ENCODE results near the gene WDR46.
"Not testable (repeated sequence)": the region's sequence is repeated elsewhere in the genome, so short reads cannot be mapped to it uniquely, and the experiment has no call there.

WDR46 gene

DNA sequence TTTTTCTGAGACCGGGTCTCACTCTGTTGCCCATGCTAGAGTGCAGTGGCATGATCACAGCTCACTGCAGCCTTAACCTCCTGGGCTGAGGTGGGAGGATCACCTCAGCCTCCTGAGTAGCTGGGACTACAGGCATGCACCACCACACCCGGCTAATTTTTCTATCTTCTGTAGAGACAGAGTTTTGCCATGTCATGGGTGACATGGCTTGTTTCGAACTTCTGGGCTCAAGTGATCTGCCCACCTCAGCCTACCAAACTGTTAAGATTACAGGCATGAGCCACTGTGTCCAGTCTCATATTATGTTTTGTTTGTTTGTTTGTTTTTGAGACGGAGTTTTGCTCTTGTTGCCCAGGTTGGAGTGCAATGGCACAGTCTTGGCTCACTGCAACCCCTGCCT lies 3.8 kb downstream of the WDR46 start:
- not testable (repeated sequence) for DNase-seq

DNA sequence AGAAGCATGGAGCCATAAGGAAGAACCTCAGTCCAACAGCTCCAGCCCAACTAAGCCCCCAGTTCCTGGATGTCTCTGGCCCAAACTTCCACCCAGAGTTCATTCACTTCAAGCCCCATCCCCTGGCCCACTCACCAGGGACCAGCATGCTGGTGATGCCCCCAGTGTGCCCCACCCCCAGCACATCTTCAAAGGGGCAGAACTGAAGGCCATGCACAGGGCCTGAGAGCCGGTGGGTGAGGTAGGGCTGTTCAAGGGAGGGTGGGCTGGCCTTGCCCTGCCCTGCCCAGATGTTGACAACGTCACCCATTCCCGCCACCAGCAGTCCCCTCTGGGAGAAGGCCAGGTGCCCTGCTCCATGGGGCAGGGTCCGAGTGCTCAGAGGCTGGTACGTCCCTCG lies 8.5 kb downstream of the WDR46 start:
- no peak for DNase-seq

DNA sequence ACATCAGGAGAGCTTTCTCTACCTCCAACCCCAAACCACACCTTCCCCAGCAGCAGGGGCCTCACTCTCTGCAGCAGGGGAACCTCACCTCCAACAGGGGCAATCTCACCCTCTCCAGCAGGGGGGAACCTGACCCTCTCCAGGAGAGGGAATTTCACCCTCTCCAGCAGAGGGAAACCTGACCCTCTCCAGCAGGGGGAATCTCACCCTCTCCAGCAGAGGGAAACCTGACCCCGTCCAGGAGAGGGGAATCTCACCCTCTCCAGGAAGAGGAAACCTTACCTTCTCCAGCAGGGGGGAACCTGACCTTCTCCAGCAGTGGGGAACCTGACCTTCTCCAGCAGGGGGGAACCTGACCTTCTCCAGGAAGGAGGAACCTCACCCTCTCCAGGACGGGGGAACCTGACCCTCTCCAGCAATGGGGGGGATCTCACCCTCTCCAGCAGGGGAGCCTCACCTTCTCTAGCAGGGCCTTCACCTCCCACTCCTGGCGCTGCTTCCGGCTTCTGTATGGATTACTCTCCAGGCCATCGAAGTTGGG lies 9.0 kb downstream of the WDR46 start:
- no peak for DNase-seq

DNA sequence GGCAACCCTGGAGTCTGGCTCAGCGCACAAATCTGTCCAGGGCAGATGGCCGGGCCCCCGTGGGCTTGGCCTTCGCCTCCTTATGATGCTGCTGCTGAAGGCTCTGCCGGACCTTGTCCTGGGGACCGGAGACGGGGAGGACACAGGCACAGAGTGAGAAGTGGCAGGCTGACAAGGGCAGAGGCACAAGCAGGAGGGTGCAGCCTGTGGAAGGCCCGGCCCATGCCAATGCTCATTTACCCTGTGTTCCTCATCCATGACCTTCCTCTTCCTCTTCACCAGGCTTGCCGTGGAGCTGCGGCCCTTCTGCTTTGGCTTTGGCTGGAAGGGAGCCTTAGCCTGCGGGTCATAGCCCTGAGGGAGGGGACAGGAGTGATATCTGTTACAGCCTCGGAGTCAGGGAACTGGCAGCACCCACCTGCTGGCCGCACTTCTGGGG lies 9.8 kb downstream of the WDR46 start:
- no peak for DNase-seq

DNA sequence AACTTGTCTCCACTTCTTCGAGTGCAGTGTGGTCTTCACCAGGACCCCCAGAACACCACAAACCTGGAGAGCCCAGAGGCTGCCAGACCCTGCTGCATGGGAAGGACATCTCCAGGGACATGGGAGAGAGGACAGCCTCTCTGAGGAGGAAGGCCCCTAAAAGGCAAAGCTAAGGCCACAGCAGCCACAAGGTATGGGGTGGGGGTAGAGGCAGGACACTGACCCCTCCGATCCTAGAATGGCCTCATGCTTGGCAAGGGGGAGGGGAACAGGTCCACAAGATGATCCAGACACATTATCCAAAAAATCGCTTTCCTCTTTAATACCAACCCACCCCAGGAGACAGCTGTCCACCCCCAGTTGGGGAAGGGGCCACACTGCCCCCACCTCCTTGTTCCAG lies 10.2 kb downstream of the WDR46 start:
- DNase-seq: no peak

DNA sequence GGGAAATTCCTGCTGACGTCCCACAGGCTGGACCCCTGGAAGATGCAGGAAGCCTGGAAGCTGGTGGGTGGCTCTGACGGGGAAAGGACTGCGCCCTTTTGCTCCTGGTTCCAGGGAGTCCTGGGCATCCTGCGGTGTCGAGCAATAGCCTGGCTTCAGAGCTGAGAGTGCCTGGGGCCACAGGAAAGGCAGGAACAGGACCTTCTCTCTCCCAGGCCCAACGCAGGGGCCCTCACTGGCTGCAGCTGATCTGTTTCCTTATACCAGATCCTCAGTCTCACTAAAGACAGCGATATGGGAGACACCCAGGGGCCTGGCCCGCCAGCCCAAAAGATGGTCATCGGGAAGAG lies 10.7 kb downstream of the WDR46 start:
- DNase-seq: no peak

DNA sequence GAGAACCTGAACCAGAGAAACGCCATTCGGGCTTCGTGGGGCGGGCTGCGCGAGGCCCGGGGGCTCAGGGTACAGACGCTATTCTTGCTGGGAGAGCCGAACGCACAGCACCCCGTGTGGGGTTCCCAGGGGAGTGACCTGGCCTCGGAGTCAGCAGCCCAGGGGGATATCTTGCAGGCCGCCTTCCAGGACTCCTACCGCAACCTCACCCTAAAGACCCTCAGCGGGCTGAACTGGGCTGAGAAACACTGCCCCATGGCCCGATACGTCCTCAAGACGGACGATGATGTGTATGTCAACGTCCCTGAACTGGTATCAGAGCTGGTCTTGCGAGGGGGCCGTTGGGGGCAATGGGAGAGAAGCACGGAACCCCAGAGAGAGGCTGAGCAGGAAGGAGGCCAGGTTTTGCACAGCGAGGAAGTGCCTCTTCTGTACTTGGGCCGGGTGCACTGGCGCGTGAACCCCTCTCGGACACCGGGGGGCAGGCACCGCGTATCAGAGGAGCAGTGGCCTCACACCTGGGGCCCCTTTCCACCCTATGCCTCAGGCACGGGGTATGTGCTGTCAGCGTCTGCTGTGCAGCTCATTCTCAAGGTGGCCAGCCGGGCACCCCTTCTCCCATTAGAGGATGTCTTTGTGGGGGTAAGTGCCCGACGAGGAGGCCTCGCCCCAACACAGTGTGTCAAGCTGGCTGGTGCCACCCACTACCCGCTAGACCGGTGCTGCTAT lies 11.2 kb downstream of the WDR46 start:
- DNase-seq: no peak

DNA sequence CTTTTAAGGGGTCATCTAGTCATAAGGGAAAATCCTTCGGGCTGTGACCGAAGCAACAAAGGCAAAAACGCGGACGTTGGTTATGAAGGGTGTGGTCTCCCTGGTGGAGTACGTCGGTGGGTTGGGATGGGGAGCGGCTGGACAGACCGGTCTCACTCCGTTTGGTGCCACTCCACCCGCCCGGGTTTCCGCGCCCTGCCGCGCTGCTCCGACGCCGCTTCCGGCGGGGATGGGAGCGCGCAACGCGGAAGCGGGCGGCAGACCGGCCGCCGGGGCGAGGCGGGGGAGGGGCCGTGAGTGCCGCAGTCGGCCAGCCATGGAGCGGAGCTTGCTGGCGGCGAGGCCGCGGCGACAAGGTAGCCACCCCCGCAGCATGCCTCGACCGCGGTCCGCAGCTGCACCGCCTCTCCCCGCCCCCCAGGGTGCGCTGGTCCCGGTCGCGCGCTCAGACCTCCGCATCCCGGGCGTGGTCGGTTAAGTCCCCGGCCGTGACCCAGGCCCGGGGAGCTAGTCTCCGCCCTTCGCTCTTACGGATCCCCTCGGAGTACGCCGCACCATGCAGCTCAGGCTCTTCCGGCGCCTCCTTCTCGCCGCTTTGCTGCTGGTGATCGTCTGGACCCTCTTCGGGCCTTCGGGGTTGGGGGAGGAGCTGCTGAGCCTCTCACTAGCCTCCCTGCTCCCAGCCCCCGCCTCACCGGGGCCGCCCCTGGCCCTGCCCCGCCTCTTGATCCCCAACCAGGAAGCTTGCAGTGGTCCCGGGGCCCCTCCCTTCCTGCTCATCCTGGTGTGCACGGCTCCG lies 12.0 kb downstream of the WDR46 start, which contains the start of gene B3GALT4:
B3GALT4 (plus strand) TSS at position 260 of the 799 bp plus-strand sequence; CDS start at position 557, 297 bp downstream.
- DNase-seq: no peak

DNA sequence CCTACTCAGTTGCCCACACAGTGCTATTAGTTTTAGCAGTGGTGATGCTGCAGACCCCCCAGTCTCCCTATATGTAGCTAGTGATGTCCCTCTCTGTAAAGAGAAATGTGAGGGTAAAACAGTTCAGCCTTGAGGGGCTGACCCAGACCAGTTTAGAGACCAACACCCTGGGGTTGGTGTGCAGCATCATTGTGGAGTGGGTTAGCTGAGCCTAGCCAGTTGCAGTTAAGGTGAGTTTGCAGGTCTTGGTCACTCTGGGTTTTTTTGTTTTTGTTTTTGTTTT lies 12.5 kb downstream of the WDR46 start:
- DNase-seq: no peak

DNA sequence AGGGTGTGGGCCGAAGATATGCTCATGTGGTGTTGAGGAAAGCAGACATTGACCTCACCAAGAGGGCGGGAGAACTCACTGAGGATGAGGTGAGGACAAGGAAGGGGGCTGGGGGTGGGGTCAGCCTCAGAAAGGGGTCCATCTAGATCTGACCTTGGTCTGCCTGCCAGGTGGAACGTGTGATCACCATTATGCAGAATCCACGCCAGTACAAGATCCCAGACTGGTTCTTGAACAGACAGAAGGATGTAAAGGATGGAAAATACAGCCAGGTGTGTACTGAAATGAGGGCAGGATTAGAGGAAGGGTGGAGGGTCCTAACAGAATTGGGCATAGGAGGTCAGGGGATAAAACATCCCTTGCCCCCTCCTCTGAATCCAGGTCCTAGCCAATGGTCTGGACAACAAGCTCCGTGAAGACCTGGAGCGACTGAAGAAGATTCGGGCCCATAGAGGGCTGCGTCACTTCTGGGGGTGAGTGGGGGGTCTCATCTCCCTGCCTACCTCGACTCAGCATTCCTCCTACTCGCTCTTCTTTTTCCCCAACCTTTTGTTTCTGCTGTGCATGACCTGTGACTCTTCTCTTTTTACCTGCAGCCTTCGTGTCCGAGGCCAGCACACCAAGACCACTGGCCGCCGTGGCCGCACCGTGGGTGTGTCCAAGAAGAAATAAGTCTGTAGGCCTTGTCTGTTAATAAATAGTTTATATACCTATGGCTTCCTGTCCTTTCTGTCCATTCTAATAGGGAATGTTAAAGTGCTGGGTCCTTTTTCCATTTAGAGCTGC lies 13.1 kb downstream of the WDR46 start:
- DNase-seq: not testable (repeated sequence)

DNA sequence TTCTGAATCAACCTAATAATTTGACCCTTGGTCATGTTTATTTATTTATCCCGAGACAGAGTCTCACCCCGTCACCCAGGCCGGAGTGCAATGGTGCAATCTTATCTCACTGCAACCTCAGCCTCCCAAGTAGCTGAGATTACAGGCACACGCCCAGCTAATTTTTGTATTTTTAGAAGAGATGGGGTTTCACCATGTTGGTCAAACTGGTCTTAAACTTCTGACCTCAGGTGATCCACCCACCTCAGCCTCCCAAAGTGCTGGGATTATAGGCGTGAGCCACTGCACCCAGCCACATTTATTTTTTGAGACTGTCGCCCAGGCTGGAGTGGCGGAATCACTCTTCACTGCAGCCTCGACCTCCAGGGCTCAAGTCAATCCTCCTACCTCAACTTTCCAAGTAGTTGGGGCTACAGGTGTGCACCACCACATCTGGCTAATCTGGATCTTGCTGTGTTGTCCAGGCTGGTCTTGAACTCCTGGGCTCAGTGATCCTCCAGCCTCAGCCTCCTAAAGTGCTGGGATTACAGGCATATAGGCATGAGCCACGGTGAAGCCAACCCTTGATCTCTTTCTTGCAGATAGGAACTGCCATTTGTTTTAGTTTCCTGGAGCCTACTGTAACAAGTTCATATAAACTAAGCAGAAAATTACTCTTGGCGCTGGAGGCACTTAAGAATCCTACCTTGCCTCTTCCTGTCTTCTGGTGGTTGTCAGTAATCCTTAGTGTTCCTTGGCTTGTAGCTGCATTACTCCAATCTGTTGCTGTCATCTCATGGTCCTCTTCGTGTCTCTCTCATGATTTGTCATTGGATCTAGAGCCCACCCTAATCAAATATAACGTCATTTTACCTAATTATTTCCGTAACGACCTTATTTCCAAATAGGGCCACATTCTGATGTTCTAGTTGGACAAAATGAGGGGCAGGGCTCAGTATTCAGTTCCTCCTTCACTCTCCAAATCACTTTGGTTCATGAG lies 14.8 kb downstream of the WDR46 start:
- DNase-seq: no peak

DNA sequence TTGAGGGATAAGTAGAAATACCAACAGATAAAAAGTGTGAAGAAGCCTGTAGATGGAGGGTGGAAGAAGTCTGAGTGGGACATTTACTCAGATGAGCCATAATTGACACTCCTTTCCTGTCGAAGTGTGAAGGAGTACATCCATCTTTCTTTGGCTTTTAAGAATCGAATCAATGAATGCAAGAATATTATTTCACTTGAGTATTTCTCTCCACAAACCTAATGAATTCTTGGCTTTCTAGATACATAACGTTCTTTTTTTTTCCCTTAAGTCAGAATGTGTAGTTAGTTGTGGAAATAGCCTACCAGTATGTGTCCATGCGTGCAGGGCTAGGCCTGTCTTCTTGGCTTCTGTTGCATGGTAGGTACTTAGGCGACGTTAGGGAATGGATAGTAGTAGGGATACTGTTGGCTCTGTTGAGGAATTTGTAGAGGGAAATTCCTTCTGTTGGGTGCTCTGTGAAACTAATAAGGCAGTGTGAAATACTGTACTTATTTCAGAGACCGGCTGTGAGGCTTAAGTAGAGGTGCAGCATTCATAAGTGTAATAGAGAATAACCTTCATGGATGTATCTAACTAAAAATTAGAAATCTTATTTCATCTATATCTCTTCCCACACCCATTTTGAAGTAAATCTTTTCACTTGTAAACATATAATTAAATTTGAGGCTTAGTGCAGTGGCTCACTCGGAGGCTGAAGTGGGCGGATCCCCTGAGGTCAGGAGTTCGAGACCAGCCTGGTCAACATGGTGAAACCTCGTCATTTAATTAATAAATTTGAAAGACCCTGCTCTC lies 15.7 kb downstream of the WDR46 start:
- no peak for DNase-seq

DNA sequence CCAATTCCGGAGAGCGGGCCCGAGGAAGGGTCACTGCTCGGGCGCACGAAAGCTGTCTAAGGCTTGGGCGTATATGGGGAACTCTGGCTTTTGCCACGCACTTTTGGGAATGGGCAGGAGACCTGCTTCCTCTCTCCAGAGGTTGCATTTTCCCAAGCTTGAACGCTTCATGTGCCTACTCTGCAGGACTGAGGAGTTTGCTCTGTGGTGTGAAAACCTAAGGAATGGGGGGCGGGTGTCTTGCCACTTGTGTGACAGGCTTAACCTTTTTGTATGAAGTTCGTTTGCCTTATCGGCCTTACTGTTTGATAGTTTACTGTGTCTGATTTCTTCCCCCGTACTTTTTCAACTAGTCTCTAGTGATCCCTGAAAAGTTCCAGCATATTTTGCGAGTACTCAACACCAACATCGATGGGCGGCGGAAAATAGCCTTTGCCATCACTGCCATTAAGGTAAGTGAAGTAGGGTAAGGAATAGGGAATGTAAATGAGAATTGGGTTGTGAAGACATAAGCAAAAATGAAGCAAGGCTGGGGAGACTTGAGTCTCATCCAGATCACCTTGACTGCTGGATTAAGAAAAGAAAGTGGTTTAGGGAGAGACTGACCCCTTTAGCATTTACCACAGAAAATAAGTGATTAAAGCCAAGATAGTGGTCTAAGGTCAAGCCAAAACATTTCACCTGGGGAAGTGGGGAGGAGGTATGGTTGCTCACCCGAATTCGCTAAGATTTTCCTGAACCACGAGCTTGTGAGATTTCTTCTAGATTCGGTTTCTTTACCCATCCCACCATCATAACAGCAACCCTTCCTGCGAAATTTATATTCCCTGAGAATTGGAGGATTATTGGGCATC lies 16.5 kb downstream of the WDR46 start:
- DNase-seq: no peak

DNA sequence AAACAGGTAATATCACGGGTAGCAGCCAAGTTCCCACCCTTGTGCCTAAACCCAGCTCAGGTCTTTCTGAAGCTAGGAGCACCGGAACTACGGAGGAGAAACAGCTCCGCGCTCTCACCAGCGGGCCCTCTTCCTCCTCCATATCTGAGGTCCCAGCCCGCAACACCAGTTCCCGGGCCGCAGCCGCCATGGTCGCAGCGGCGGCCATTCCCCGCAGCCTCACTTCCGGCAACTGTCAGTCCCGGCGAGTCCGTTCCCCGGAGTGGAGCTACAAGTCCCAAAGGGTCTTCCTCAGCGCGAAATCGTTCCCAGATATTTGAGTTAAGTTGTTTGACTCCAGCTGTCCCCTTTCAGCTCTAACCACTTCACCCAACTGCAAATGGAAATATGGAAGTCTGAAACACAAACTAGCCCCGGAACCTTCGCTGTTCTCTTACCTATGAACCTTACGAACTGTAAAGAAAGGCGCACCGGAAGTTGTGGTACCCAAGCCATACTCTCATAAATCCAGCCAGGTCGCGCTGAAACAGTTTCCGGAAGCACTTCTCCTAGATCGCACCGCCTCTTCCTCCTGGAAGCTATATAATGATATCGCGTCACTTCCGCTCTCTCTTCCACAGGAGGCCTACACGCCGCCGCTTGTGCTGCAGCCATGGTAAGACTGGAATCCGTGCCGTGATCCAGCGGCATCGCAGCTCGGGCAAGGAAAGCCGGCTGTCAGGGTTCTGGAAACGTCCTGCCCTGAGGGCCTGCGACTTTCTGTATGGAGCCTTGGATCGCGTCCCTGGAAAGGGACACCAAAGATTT lies 17.4 kb downstream of the WDR46 start, which contains the start of the genes RPS18 and VPS52:
RPS18 (plus strand) TSS at position 608 of the 807 bp plus-strand sequence; CDS start at position 653, 45 bp downstream.
VPS52 (minus strand) TSS at position 409 of the 807 bp plus-strand sequence; CDS start at position 208, 201 bp downstream.
- DNase-seq: peak; percentile 98

DNA sequence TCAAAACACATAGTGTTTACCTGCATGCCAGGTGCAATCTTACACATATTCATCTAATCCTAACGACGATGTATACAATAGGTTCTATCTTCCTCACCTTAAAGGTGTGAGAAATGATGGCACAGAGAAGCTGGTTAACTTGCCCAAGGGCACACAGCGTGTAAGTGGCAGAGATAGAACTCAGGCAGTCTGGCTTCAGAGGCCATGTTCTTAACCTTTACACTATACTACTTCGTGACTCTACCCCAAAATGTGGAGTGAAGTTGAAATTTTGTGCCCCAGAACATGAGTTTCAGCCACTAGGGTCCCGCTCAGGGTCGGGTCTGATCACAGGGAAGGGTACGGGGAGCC lies 17.9 kb downstream of the WDR46 start:
- peak in 1 of 2 experiments; percentile 52 for DNase-seq

DNA sequence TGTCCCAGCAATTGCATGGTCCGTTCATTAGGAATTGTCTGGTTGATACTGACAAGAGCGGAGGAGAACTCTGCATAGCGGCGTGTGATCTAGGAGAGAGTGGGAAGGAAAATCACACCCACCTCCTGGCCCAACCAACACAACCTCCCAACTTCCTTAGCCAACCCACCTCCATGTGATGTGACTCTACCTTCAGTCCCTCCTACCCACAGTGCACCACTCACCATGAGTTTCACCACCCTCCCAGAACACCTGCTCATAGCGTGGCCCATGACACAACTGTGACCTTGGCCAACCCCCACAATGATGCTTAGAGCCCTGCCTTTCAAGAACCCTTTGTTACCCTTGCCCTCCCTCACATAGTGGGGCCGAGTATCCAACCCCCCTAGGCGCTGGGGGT lies 25.0 kb downstream of the WDR46 start:
- no peak for DNase-seq

DNA sequence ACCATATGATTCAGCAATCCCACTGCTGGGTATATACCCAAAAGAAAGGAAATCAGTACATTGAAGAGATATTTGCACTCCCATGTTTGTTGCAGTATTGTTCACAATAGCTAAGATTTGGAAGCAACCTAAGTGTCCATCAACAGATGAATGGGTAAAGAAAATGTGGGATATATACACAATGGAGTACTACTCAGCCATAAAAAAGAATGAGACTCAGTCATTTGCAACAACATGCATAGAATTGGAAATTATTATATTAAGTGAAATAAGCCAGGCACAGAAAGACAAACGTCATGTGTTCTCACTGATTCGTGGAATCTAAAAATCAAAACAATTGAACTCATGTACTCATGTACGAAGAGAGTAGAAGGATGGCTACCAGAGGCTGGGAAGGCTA lies 26.5 kb downstream of the WDR46 start:
- not testable (repeated sequence) for DNase-seq

DNA sequence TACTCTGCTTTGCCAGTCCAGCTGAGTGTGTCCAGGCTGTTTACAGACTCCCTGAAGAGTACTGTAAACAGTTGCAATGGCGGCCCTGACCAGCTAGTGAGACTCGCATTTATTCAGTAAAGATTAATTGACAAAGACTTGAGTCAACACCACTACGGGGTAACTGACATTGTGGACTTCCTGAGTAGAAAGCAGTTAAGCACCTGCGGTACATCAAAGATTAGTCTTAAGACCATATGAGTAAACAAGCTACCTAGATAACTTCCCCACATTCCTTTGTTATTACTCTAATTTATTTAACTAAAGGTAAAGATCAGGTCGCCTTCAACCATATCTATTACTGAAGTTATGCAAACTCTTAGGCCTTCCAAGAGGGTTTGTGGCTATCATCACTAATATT lies 30.0 kb downstream of the WDR46 start:
- DNase-seq: no peak

DNA sequence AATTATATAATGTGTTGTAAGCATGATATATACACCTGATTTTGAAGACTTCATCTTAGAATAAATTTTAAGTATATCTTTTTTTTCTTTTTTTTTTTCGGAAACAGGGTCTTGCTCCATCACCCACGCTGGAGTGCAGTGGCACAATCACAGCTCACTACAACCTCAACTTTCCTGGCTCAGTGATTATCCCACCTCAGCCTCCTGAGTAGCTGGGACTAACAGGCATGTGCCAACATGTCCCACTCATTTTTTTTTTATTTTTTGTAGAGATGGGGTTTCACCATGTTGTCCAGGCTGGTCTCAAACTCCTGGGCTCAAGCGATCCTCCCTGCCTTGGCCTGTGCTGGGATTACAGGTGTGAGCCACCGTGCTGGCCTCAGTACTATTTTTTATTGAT lies 34.4 kb downstream of the WDR46 start:
- no peak for DNase-seq
